Astrocyte of the spinal cord (primary cell): ENCODE results near the gene NAV1.

Experiments used
- DNase-seq: peaks from one replicate; pipeline ENCODE4 v3.0.0; 2011; ENCODE audit warnings: low read depth, low spot score
- H3K4me3 ChIP-seq: 2 replicates; pipeline ENCODE4 v1.5.1; 2011; ENCODE audit warnings: low read depth, mild to moderate bottlenecking, low read length, moderate library complexity
- CTCF ChIP-seq: IDR thresholded peaks from 2 replicates; pipeline ENCODE4 v1.5.1; 2012; ENCODE audit warnings: low read depth, mild to moderate bottlenecking, low read length, inconsistent platforms
- in situ Hi-C: cut with HindIII; loops from 2 replicates; pipeline ENCODE4 v1.10.0; 2017; ENCODE audit warnings: low sequenced_read_pairs

The NAV1 gene

GRCh38 chr1:201563941-201564340 lies 25.0 kb downstream of the NAV1 start:
- no peak for DNase-seq
- H3K4me3 ChIP-seq = no peak overlapping the region
- in situ Hi-C loops = no loop called here
- TF ChIP-seq CTCF = no peak

- in situ Hi-C loops = no loop called here
- no peak overlapping the region for H3K4me3 ChIP-seq
- TF ChIP-seq CTCF = no peak
- DNase-seq = no peak
Measured at GRCh38 chr1:201565024-201565730, 26.2 kb downstream of the NAV1 start.

- DNase-seq = no peak
- no peak overlapping the region for H3K4me3 ChIP-seq
- in situ Hi-C loops = no loop called here
- no peak for TF ChIP-seq CTCF
Measured at GRCh38 chr1:201565771-201566528, 27.0 kb downstream of the NAV1 start.

- in situ Hi-C loops = no loop called here
- TF ChIP-seq CTCF = no peak
- no peak overlapping the region for H3K4me3 ChIP-seq
- no peak for DNase-seq
Measured at GRCh38 chr1:201566529-201566823, 27.5 kb downstream of the NAV1 start.

- no peak overlapping the region for H3K4me3 ChIP-seq
- no peak for DNase-seq
- no peak for TF ChIP-seq CTCF
- in situ Hi-C loops = no loop called here
Measured at GRCh38 chr1:201566933-201567801, 28.2 kb downstream of the NAV1 start.

GRCh38 chr1:201568265-201568664 lies 29.3 kb downstream of the NAV1 start:
- no peak for TF ChIP-seq CTCF
- DNase-seq = no peak
- in situ Hi-C loops = no loop called here
- H3K4me3 ChIP-seq = no peak overlapping the region
